Germinal center (tissue), 1 donor: ENCODE results near the gene GRIA2.

ENCODE experiments used
- DNase-seq: peaks from one replicate; pipeline ENCODE4 v3.0.0; 2012; ENCODE audit warnings: mixed read lengths, low spot score

Gene GRIA2

GRCh38 chr4:157265281-157265680 lies 44.8 kb downstream of the GRIA2 start:
- DNase-seq, result no peak

GRCh38 chr4:157270108-157270507 lies 49.6 kb downstream of the GRIA2 start:
- DNase-seq, result no peak

GRCh38 chr4:157270552-157270951 lies 50.0 kb downstream of the GRIA2 start:
- DNase-seq, result no peak

GRCh38 chr4:157271166-157271869 lies 50.8 kb downstream of the GRIA2 start:
- no peak for DNase-seq

- DNase-seq, result no peak
Observed at GRCh38 chr4:157280673-157281072, 60.1 kb downstream of the GRIA2 start.

DNA sequence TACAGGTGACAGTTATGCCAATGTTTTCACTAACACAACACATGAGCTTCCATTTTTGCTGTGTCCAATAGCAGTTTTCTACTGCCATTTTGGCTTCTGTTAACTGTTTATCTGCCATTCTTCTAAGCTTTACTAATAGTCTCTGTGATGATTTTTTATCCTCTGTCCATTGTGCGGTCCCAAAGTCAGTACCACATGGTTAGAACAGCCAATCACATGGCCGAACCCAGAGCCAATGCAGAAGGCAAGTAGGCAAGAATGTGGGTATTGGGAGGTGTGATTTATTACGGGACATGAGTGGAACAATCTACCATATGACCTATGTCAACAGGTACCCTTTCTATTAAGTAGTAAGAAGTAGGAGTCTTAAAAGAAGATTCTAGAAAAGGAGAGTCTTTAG lies 61.5 kb downstream of the GRIA2 start:
- no peak for DNase-seq

GRCh38 chr4:157287445-157287844 lies 66.9 kb downstream of the GRIA2 start:
- no peak for DNase-seq

GRCh38 chr4:157290622-157291021 lies 70.1 kb downstream of the GRIA2 start:
- DNase-seq, result no peak

DNA sequence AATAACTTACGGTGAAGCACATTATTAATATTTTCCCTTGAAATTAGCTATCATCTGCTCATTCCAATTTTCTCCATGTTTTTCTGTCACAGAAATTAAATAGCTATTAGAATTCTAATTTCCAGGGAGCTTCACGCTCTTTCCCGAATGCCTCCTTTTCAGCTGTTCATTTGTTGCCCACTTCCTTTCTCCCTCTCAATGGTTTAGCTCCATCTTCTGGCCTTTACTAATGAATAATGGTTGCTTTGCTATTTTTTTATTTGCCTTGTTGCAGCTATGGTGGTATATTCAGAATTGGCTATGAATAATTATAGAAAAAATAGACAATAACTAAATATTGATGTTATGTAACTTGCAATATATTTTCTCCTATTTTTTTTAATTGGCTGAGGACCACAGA lies 70.5 kb downstream of the GRIA2 start:
- no peak for DNase-seq

DNA sequence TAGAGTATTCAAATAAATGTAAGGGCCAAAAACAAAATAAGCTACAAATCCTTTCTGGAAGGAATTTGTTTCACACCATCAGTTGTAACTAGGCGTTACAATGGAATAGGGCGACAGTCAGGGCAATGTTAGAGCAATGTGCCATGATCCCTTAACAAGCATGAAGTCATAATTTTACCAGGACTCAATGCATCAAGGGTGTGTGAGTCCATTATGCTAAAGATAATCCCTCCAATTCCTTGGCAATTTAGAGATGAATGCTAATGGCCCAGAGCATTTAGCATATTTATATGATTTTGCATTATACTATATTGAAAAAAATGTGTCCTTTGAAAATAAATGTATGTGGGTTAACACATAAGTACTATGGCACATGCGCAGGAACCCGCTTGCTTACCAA lies 73.1 kb downstream of the GRIA2 start:
- DNase-seq, result no peak

GRCh38 chr4:157294575-157294974 lies 74.0 kb downstream of the GRIA2 start:
- no peak for DNase-seq

- DNase-seq, result no peak
Observed at GRCh38 chr4:157300701-157301100, 80.2 kb downstream of the GRIA2 start.

- DNase-seq, result no peak
Observed at GRCh38 chr4:157303471-157303960, 83.0 kb downstream of the GRIA2 start.

DNA sequence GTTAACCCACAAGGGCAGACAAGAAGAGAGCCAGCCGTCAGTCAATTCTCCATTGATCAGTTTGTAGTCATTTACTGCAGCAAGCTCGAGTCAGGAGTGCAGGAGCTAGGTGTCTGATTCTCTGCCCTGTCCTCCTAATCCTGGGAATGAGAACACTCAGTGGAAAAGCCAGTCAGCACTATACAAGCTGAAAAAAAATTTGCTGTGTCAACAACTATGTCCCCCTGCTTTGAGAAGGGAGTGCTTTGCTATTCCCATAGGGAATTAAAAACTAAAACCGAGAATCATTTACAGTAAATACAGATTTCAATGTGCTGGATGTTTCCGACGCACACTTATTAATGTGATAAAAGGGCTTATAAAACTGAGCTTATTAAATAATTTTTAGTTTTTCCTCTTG lies 84.2 kb downstream of the GRIA2 start:
- no peak for DNase-seq

DNA sequence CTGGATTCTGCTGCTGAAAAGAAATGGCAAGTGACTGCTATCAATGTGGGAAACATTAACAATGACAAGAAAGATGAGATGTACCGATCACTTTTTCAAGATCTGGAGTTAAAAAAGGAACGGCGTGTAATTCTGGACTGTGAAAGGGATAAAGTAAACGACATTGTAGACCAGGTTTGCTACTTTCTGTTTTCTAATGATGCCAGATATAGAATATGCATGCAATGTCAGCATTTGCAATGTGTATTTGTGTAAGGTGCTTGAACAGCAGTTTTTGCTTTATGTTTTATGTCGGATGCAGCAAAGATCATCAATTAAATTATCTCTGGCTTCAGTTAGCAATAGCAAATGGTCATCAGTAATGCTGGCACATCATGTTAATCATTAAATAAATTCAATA lies 92.2 kb downstream of the GRIA2 start:
- DNase-seq, result no peak

GRCh38 chr4:157314906-157315305 lies 94.4 kb downstream of the GRIA2 start:
- no peak for DNase-seq

- DNase-seq, result no peak
Observed at GRCh38 chr4:157315968-157316367, 95.4 kb downstream of the GRIA2 start.

DNA sequence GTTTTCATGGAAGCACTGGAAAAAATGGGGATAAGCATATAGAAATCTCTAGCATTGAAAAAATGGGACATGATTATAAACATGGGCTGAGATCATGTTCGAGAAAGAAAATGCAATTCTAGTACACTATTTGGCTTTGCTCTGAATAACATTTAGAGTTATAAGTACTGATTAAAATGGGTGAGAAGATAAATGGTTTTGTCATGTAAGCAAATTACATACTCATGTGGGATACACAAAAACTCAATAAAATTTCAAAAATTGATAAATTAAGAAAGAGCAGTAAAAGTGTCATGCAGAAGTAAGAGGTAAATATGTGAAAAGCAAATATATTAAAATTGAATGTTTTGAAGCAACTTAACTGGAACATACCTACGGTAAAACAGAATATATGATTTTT lies 99.6 kb downstream of the GRIA2 start:
- DNase-seq, result no peak

- DNase-seq, result no peak
Observed at GRCh38 chr4:157327666-157328065, 107.1 kb downstream of the GRIA2 start.

GRCh38 chr4:157357887-157358286 lies 137.4 kb downstream of the GRIA2 start:
- no peak for DNase-seq

DNA sequence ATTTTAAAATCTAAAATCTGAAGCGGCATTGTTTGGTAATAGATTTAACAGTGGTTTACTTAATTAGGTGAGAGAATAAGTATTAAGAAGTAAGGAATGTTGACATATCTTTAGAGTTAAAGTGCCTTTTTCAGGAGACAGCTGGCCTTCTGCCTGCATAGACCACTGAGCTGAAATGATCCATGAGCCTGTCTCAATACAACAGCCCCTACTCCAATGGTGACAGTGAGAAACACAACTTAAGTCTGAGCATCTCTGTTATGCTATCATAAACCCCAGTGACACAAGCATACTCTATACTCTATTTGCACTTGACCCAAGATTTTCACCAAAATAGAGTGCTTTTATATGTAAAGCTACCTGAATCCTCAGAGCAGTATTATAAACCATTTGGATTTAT lies 137.9 kb downstream of the GRIA2 start:
- no peak for DNase-seq

DNA sequence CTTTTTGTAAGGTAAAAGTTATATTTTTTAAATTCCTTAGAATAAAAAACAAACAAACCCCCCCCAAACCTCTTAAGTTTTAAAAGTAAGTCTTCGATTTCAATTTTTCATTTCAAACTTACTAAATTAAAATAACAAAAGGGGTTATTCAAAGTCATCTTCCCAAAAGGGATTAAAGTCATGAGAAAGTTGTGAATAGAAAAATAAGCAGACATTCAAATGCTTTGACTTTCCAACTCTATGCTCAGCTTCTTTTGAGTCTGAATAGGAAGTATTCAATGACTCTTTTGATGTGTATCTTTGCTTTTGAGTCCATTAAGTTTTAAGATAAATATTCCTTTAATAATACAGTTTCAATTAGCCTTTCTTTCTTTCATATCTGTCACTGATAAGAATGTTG lies 138.3 kb downstream of the GRIA2 start:
- no peak for DNase-seq

GRCh38 chr4:157363360-157363759 lies 142.8 kb downstream of the GRIA2 start:
- DNase-seq, result no peak

DNA sequence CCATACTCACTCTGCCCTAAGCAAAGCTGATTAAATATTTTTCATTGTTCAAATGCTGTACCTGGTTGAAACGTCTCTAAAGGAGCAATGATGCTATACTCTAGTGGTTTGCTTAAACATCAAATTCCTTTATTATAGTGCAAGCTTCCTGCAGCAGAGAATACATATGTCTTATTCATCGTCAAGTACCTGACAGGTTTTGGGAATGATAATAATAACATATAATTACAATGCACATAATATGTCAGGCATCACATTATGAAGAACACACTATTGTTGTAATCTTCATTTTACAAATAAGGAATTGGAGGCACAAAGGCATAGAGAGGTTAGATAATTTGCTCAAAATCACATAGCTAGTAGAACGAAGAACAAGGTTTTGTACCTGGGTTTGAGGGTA lies 151.6 kb downstream of the GRIA2 start:
- no peak for DNase-seq
